GM12892 (cell line): ENCODE data around the gene OR10H4.

ENCODE experiments used
- POLR2A ChIP-seq: IDR thresholded peaks from 2 replicates; pipeline ENCODE4 v1.6.1; 2011; ENCODE audit warnings: low read depth, low read length, control low read depth
- POLR2AphosphoS5 ChIP-seq: IDR thresholded peaks from 2 replicates; pipeline ENCODE4 v1.6.1; 2011; ENCODE audit warnings: low read depth, low read length, control low read depth
- TAF1 ChIP-seq: IDR thresholded peaks from 2 replicates; pipeline ENCODE4 v1.6.1; 2011; ENCODE audit warnings: low read depth, mild to moderate bottlenecking, control low read depth, low read length, borderline replicate concordance

DNA sequence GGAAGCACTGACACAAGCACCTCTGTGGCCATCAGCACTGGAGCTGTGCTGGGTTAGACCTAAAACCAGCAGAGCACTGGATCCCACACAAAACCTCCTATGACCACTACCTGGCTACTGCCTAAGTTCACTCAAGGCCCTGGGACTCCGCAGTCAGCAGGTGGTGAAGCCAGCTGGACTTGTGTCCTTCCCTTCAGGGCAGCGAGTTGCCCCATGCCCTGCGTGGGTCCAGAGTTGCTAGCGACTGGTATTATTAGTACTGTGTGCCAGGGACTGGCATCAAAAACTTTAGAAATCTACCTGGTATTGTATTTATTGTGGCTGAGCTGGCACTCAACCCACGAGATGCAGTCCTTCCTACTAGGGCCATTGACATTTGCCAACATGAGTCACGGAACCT is 6.0 kb downstream of the OR10H4 start:
- no peak for TF ChIP-seq POLR2A
- TF ChIP-seq POLR2AphosphoS5: no peak
- TF ChIP-seq TAF1: no peak
